PC-3 (cell line): ENCODE results near the gene DCLRE1B. TPM values are rescaled to one million over a fixed set of nuclear protein-coding genes. Genes with fewer than 3 reads are reported as not detected.

Source experiments
- ATAC-seq: fragments of 200-7000 bp; cut with Tn5 transposase; 2 replicates; pipeline ENCODE4 v1.9.1; 2020; ENCODE audit warnings: mild to moderate bottlenecking, moderate library complexity
- BruUV-seq: library from RNA; stranded (reverse); fragments of 400-500 nt; replicated peaks from 2 replicates; lab custom pipeline; 2021; lab: Mats Ljungman, UMichigan
- CTCF ChIA-PET: fragments of 300-600 bp; sonication (Branson Sonifier 250); formaldehyde crosslinking; loops from one replicate; lab custom pipeline; 2022; ENCODE audit warnings: antibody characterized with exemption; lab: Charles Lee
- POLR2A ChIA-PET: fragments of 300-600 bp; sonication (Branson Sonifier 250); formaldehyde crosslinking; loops from one replicate; lab custom pipeline; 2022; ENCODE audit warnings: antibody characterized with exemption; ENCODE audit not compliant: unreplicated experiment; lab: Charles Lee
- DNase-seq: peaks from one replicate; pipeline ENCODE4 v3.0.0-alpha.2; 2015
- H2AFZ ChIP-seq: fragments of 300-600 bp; sonication (generic); 2 replicates; pipeline ENCODE4 v1.6.0; 2016; ENCODE audit warnings: antibody characterized with exemption, low read length
- H3F3A ChIP-seq: fragments of 300-600 bp; sonication (generic); one replicate; pipeline ENCODE4 v1.6.0; 2017; ENCODE audit warnings: antibody characterized with exemption, low read length, control low read depth, mild to moderate bottlenecking; ENCODE audit not compliant: unreplicated experiment
- H3K27ac ChIP-seq: fragments of 300-600 bp; sonication (generic); 2 replicates; pipeline ENCODE4 v1.5.1; 2016; ENCODE audit warnings: mild to moderate bottlenecking, low read length
- H3K27me3 ChIP-seq: fragments of 300-600 bp; sonication (generic); 2 replicates; pipeline ENCODE4 v1.6.1; 2016; ENCODE audit warnings: low read length, mixed read lengths
- H3K36me3 ChIP-seq: fragments of 300-600 bp; sonication (generic); 2 replicates; pipeline ENCODE4 v1.6.1; 2016; ENCODE audit warnings: low read depth, mixed run types, low read length, mixed read lengths
- H3K4me1 ChIP-seq: fragments of 300-600 bp; sonication (generic); 2 replicates; pipeline ENCODE4 v1.5.1; 2016; ENCODE audit warnings: low read length; ENCODE audit not compliant: insufficient read depth
- H3K4me2 ChIP-seq: fragments of 300-600 bp; sonication (generic); 2 replicates; pipeline ENCODE4 v1.6.0; 2016; ENCODE audit warnings: low read length
- H3K4me3 ChIP-seq: fragments of 300-600 bp; sonication (generic); 2 replicates; pipeline ENCODE4 v1.5.1; 2016; ENCODE audit warnings: mild to moderate bottlenecking, low read length, mixed read lengths
- H3K79me2 ChIP-seq: fragments of 300-600 bp; sonication (generic); 2 replicates; pipeline ENCODE4 v1.6.1; 2017; ENCODE audit warnings: low read length, mixed read lengths
- H3K9ac ChIP-seq: fragments of 300-600 bp; sonication (generic); 2 replicates; pipeline ENCODE4 v1.6.0; 2016; ENCODE audit warnings: mild to moderate bottlenecking, low read length
- H3K9me2 ChIP-seq: fragments of 300-600 bp; sonication (generic); replicated peaks from 2 replicates; pipeline ENCODE4 v1.6.1; 2016; ENCODE audit warnings: mixed run types, low read length, mixed read lengths
- H3K9me3 ChIP-seq: fragments of 300-600 bp; sonication (generic); 2 replicates; pipeline ENCODE4 v1.6.1; 2016; ENCODE audit warnings: low read length, mixed read lengths
- H4K20me1 ChIP-seq: fragments of 300-600 bp; sonication (generic); 2 replicates; pipeline ENCODE4 v1.6.1; 2016; ENCODE audit warnings: low read length, mixed read lengths
- EZH2 ChIP-seq: fragments of 300-600 bp; sonication (generic); IDR thresholded peaks from one replicate; pipeline ENCODE4 v1.6.1; 2017; ENCODE audit warnings: antibody characterized with exemption, mild to moderate bottlenecking, low read length; ENCODE audit not compliant: unreplicated experiment
- EZH2phosphoT487 ChIP-seq: fragments of 300-600 bp; sonication (generic); IDR thresholded peaks from 2 replicates; pipeline ENCODE4 v1.6.1; 2018; ENCODE audit warnings: mild to moderate bottlenecking, antibody characterized with exemption, low read length, borderline replicate concordance
- intact Hi-C: fragments of 100-400 bp; cut with micrococcal nuclease; formaldehyde crosslinking; loops from 2 replicates; pipeline ENCODE4 v1.9.0; 2023
- total RNA-seq: library from RNA; depleted of rRNA; stranded (reverse); fragments of >200 nt; gene quantifications from 2 replicates; pipeline ENCODE4 v1.2.3, GENCODE V29; 2014
- TF ChIP-seq, protein P1 (sequence below): fragments of 300-600 bp; sonication (generic); conservative IDR thresholded peaks from 2 replicates; pipeline ENCODE4 v1.5.1; 2017; ENCODE audit warnings: antibody characterized with exemption, low read depth, mild to moderate bottlenecking, low read length

Gene DCLRE1B
- total RNA-seq, 1 experiment from 2014 or later = 12.6 TPM

DNA sequence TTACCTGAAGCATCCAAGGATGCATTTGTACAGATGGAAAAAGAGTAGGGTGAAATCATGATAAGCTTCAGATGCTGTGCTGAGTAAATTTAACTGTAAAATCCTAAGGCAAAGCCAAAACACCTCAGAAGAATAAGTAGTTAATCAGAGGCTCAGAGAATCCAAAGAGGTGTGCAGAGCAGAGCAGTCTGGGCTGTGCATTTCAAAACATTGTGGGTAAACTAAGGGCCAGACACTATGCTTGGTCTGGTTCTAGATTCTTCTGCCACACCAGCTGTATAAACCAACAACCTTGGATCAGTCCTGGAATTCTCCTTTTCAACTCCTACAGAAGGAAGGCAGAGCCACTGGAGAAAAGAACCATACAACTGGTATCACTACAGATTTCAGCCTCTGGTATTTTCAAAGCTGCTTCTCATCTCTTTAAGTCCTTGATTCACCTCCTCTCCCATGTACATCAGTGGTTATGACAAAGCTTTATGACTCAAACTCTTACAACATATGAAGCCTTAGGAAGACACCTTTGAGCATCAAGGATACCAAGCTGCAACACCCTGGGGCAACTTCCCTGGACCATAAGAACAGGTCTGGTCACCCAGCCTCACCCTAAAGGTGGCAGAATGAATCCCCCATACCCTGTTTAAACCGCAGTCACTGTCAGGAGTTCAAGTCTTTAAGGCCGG lies 12.4 kb downstream of the DCLRE1B start:
- Histone ChIP-seq H4K20me1 (no peaks in the 10 kb centered on the region), H3K36me3 (peaks cover 3% of the 10 kb centered on the region; the same call in 1 of the 2 replicates), H3K9me2 (no peaks in the 10 kb centered on the region), H3K27ac (no peak overlapping the region), H3K4me1 (peaks cover 14% of the 10 kb centered on the region; the same call in 1 of the 2 replicates), H3K4me3 (no peak overlapping the region), H3F3A (no peaks in the 10 kb centered on the region), H3K4me2 (no peak overlapping the region), H3K27me3 (no peaks in the 10 kb centered on the region), H3K9ac (no peak overlapping the region), H3K79me2 (no peaks in the 10 kb centered on the region), H3K9me3 (no peaks in the 10 kb centered on the region), H2AFZ (no peak overlapping the region)
- ChIA-PET POLR2A (no interaction called here), CTCF (interaction anchor here (0.5 kb wide), 1 partner anchor 377 kb away, joined by 3 read pairs; no protein-coding TSS in a partner anchor)
- no TSS peak for BruUV-seq
- TF ChIP-seq, protein P1, sequence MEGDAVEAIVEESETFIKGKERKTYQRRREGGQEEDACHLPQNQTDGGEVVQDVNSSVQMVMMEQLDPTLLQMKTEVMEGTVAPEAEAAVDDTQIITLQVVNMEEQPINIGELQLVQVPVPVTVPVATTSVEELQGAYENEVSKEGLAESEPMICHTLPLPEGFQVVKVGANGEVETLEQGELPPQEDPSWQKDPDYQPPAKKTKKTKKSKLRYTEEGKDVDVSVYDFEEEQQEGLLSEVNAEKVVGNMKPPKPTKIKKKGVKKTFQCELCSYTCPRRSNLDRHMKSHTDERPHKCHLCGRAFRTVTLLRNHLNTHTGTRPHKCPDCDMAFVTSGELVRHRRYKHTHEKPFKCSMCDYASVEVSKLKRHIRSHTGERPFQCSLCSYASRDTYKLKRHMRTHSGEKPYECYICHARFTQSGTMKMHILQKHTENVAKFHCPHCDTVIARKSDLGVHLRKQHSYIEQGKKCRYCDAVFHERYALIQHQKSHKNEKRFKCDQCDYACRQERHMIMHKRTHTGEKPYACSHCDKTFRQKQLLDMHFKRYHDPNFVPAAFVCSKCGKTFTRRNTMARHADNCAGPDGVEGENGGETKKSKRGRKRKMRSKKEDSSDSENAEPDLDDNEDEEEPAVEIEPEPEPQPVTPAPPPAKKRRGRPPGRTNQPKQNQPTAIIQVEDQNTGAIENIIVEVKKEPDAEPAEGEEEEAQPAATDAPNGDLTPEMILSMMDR = no peak
- TF ChIP-seq EZH2phosphoT487 = no peak
- TF ChIP-seq EZH2 = no peak
- DNase-seq (peak; percentile 74), ATAC-seq (no peak; the same call in 1 of the 2 replicates)
- intact Hi-C loops = no loop called here

DNA sequence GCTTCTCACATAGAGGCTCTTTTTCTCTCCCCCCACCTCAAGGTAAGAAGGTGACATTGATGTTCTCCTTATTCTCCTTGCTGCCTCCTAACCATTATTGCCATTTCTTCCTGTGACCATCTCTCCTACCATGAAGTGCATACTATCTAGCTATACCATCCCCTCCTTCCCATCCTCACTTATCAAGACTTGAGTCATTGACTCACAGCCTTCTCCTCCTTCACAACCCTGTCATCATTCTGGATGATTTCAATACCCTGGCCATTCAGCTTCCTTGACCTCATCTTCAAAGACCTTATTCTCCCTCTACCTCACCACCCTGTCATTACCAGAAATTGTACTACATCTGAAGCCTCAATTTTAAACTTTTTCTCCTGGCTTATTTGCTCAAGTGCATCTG lies 13.1 kb downstream of the DCLRE1B start:
- H3K36me3 ChIP-seq = no peaks in the 10 kb centered on the region
- ChIA-PET CTCF (no interaction called here), POLR2A (no interaction called here)
- TF ChIP-seq EZH2phosphoT487 (no peak), EZH2 (no peak)
- TF ChIP-seq, protein P1 = no peak
- H3K9me3 ChIP-seq = no peaks in the 10 kb centered on the region
- H3K4me1 ChIP-seq = peaks cover 9% of the 10 kb centered on the region; the same call in 1 of the 2 replicates
- no peak overlapping the region for H2AFZ ChIP-seq
- no TSS peak for BruUV-seq
- no peak overlapping the region for H3K9ac ChIP-seq
- ATAC-seq (no peak), DNase-seq (no peak)
- H3K4me3 ChIP-seq = no peak overlapping the region
- H3K9me2 ChIP-seq = no peaks in the 10 kb centered on the region
- no peak overlapping the region for H3K4me2 ChIP-seq
- no peak overlapping the region for H3K27ac ChIP-seq
- no peaks in the 10 kb centered on the region for H3K27me3 ChIP-seq
- no peaks in the 10 kb centered on the region for H4K20me1 ChIP-seq
- intact Hi-C loops = no loop called here
- no peaks in the 10 kb centered on the region for H3F3A ChIP-seq
- H3K79me2 ChIP-seq = no peaks in the 10 kb centered on the region

DNA sequence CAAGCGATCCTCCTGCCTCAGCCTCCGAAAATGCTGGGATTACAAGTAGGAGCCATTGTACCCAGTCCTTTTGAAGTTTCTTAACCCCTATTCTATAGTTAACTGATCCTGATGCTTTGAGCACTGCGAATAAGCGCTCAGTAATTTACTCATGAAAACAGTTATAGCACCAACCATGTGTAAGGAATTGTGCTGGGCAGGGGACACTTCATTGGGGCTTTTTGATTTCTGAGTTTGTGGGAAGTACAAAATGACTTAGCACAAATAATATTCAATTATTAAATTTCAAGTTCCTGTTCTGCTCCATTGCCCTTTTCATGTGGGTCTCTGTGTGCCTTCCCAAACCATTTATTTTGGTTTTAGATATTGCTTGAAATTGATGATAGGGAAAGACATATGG lies 17.8 kb downstream of the DCLRE1B start:
- intact Hi-C loops = no loop called here
- Histone ChIP-seq H3K4me3 (no peak overlapping the region), H3K9me3 (no peaks in the 10 kb centered on the region), H3K9me2 (no peaks in the 10 kb centered on the region), H3K27ac (no peak overlapping the region), H3K27me3 (no peaks in the 10 kb centered on the region), H3K9ac (no peak overlapping the region), H3K36me3 (no peaks in the 10 kb centered on the region), H3K4me1 (peaks cover 6% of the 10 kb centered on the region; the same call in 1 of the 2 replicates), H4K20me1 (no peaks in the 10 kb centered on the region), H3K79me2 (no peaks in the 10 kb centered on the region), H3K4me2 (no peak overlapping the region), H3F3A (no peaks in the 10 kb centered on the region), H2AFZ (no peak overlapping the region)
- ChIA-PET POLR2A (no interaction called here), CTCF (no interaction called here)
- ATAC-seq = no peak
- TF ChIP-seq, protein P1 = no peak
- DNase-seq = no peak
- no TSS peak for BruUV-seq
